ENCODE data around the gene SMYD3.

DNA sequence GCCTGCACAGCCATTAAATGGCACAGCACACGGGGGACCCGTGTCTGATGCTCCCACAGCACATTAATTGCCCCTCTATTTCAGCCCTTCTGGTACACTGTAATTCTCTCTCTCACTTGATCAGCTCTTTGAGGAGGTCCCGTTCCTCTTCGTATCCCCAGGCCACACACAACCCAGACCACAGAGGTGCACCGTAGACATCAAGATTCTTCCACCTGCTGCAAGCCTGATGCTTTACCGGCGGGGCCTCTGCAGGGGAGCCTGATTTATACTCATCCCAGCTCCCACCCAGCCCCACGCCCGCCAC lies 759 bp downstream of the SMYD3 start:
- TF ChIP-seq, protein P1, sequence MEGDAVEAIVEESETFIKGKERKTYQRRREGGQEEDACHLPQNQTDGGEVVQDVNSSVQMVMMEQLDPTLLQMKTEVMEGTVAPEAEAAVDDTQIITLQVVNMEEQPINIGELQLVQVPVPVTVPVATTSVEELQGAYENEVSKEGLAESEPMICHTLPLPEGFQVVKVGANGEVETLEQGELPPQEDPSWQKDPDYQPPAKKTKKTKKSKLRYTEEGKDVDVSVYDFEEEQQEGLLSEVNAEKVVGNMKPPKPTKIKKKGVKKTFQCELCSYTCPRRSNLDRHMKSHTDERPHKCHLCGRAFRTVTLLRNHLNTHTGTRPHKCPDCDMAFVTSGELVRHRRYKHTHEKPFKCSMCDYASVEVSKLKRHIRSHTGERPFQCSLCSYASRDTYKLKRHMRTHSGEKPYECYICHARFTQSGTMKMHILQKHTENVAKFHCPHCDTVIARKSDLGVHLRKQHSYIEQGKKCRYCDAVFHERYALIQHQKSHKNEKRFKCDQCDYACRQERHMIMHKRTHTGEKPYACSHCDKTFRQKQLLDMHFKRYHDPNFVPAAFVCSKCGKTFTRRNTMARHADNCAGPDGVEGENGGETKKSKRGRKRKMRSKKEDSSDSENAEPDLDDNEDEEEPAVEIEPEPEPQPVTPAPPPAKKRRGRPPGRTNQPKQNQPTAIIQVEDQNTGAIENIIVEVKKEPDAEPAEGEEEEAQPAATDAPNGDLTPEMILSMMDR (IDR thresholded peaks at IDR 0.05) = no peak
- TF ChIP-seq POLR2A (IDR thresholded peaks at IDR 0.05) = no peak
